HL-60/S4 treated with retinoic acid at 250 ng/mL for 4 days and 3 days (cell line): ENCODE results near the gene PRICKLE2.

Experiments used
- in situ Hi-C: fragments of 300-500 bp; cut with MboI; formaldehyde crosslinking; loops from 2 replicates; pipeline ENCODE4 v1.7.0; 2022; ENCODE audit warnings: low sequenced_read_pairs

PRICKLE2 gene

DNA sequence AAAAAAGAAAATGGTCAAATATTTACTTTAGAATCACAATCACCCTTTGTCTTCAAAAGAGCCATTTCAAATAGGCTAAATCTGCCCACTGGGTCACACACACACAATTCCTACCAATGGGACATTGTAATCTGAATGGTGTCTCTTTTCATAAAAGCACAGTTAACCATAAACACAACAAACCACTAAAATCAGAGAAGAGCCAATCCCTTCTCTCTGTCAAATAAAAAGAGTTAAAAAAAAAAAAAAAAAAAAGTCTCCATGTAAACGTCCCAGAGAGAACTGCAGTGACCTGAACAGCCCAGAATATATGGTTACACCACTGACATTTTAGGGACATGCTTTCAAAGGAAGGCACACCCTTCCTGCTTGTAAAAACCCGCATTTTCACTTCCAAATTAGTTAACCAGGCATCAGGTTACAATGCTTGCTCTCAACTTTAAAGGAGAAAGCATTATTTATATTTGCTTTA is 63.7 kb downstream of the PRICKLE2 start:
- in situ Hi-C loops, result no loop called here

DNA sequence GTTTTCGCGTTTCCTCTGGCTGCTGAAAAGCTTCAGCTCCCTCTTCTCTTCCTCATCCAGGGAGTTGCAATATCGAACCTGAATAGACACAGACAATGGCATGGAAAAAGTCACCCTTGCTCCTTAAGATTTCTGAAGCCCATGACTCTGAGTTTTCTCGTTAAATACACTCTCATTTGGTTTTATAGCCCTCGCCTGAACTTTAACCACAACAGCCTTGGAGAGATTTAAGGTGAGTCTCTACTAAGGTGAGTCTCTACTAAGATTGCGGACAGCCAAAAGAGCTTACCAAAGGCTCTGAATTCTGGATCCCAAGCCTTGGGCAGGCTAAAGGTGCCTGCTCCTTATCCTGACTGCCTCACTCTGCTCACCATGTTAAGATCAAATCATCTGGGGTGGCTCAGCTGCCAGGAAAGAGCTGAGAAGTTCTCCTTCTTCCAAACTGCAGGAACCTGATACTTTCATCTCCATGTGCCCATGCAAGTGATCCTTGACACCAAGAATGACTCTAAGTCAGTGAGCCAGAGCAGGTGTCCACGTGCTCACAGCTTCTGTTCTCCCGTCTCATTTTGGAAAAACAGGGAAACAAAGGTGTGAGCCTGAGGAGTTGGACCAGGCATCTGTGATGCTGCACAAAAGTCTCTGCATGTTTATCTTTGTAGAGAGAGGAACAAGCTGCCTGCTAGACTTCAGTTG is 65.1 kb downstream of the PRICKLE2 start:
- in situ Hi-C loops, result no loop called here

GRCh38 chr3:64158334-64158733 is 66.9 kb downstream of the PRICKLE2 start:
- in situ Hi-C loops, result no loop called here

GRCh38 chr3:64157150-64158035 is 67.9 kb downstream of the PRICKLE2 start:
- in situ Hi-C loops, result no loop called here

- in situ Hi-C loops, result no loop called here
Measured at GRCh38 chr3:64155328-64155727, 69.9 kb downstream of the PRICKLE2 start.

- in situ Hi-C loops, result no loop called here
Measured at GRCh38 chr3:64152676-64153466, 72.4 kb downstream of the PRICKLE2 start.

DNA sequence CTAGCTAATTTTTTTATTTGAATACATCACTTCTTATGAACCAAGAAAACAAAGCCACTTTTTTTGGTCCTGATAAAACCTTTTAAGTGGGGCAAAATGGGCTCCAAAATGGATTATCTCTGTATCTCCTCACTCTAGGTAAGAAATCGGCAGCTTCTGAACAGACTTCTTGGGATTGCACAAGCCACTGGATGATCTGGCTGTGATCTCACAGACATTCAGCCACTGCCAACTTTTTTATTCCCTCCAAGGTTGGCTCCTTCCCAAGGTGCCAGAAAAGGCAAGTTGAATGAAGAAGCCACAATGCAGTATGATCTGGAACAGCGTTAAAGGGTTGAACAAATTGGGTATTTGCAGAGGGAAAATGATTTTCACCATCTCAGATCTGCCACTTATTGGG is 73.2 kb downstream of the PRICKLE2 start:
- in situ Hi-C loops, result no loop called here

DNA sequence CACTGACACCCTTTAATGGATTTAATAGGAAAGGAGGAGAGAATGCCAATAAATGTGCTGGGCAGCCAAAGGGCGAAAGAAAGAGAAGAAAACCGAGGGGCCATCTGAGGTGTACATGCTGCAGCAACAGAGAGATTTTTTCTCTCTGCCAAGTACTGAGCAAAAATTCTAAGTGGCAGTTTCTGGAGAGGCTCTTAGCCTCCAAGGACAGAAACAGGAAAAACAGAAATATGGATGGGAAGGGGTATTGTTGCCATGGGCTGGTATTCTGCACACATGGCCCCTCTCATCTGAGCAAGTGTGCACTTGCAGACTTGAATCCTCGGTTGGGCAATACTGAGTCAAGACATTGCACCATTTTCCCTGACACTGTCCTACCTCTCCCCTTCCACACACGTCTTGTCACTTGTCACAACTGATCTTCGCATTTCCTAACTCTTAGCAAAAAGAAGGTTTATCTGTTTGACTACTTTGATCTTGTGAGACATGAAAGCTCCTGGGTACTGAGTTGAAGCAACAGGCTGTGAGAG is 73.9 kb downstream of the PRICKLE2 start:
- in situ Hi-C loops, result no loop called here

DNA sequence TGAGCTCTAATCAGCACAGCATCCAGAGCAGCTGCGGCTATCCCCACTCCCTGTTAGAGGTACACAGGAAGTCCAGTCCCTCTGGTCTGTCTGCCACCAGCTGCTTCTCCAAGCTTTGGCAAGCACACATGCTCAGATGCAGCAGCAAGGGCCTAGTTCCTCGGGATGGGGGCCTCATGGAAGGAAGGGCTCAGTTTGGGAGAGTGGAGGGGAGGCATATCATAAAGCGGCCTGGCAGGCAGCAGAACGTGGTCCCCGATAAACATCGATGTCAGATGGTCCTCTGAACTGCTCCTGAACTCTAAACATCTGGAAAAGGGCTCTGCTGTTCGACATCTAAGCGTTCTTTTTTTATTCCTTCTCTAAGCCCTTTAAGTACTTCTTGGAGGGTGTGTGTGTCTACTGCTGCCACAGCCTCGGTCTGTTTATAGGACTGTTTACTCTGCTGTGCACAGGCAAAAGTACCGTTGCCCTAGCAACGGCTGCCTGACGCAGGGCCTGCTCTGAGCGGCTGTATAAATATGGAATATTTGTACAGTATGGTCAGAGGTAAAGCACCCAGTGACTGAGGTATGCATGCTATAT is 74.6 kb downstream of the PRICKLE2 start:
- in situ Hi-C loops, result no loop called here

DNA sequence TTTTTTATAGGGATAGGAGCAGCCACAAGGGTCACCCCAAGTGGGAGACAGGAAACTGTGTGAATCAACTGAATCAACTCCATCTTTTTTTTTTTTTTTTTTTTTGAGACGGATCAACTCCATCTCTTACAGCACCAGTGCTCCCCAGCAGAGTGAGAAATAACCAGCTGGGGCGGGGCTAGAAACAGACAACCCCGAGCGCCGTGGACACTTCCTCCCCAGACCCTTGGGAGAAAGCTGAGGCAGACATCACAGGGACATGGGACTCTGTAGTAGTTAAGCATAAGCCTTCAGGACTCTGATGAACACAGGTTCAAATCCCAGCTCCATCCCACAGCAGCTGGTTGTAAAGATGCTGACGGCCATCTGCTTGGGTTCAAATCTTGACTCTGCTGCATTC is 75.4 kb downstream of the PRICKLE2 start:
- in situ Hi-C loops, result no loop called here

DNA sequence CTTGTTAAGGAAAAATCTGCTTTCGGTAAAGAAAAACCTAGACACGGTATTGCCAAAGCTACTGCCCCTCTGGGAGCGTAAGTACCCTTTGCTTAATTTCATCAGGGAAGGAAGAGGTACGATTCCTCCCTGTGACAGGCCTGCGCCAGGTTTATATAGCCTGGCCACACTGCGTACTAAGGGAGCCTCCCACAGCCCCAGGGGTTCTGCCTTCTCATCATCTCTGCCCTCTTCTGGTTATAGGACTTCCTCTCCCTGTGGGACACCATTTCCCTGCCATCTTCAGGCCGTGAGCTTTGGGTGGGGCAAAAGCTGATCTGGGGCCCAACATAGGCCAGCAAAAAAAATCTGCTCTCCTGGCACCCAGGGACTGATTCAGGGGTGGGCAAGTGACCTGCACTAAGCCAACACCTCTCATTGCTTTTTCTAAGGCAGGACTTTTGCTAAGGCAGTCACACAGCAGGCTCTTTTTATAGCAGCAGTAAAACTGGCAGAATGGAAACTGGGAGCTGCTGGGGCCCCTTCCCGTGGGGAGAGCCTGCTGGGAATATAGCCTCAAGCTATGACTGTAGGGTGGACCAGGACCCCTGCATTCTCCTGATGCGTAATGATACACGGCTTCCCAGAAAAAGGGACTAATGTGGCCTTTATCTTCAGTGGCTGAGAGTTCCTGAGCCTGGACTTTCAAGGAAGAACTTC is 76.2 kb downstream of the PRICKLE2 start:
- in situ Hi-C loops, result no loop called here

GRCh38 chr3:64147211-64147610 is 78.1 kb downstream of the PRICKLE2 start:
- in situ Hi-C loops, result no loop called here

GRCh38 chr3:64145438-64145837 is 79.8 kb downstream of the PRICKLE2 start:
- in situ Hi-C loops, result no loop called here

DNA sequence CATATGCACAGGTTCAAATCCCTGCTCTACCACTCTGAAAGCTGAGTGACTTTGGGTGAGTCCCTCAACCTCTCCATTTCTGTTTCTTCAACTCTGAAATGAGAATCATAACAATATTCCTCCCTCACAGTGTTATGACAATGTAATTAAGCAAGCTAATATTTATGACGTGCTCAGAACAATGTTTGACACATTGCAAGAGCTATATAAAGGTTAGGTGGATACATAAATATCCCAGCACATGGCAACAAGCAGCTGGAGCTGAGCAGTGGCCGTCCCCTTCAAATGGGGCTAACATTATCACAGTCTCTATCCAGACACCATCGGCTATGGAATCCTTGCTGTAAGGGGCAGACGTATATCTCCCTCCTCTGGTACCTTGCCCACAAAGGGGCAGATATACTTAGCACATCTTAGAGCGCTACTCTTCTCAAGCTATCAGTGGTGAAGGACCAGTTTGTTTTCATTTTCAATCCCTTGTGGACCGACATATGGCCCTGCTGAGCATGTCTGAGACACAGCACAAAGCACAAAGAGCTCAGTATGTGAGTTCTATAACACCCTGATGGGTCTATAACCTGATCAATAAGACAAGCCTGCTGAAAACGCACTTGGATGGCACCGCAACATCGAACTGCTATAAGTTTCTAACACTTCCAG is 80.9 kb downstream of the PRICKLE2 start:
- in situ Hi-C loops, result no loop called here

DNA sequence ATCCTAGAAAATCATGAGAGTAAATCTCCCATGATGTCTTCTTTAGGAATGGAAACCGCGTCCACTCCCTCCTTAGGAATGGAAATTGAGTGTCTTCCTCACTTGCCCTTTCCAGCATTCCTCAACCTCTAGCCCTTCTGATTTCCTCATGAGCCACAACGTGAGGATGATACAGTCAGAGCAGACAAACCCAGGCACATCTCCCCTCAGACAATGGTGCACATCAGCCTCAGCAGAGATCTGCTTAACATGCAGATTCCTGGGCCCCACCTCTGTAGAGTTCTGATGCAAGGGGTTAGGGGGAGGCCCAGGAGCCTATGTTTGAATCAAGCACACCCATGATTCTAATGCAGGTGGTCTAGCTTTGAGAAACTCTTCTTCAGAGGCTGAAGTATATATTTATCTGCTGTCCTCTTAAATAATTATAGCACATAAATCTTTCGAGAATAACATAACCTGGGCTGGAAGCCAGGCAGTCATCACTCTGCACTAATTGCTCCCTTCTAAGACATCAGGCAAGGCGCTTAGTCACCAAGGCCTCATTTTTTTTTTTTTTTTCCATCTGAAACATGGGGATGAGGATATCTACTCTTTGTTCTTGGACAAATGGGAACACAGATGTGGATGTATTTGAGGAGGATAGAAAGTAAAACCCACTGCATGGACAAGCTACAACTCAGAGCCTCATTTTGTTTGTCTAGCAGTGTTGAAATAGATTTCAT is 81.7 kb downstream of the PRICKLE2 start:
- in situ Hi-C loops, result no loop called here

DNA sequence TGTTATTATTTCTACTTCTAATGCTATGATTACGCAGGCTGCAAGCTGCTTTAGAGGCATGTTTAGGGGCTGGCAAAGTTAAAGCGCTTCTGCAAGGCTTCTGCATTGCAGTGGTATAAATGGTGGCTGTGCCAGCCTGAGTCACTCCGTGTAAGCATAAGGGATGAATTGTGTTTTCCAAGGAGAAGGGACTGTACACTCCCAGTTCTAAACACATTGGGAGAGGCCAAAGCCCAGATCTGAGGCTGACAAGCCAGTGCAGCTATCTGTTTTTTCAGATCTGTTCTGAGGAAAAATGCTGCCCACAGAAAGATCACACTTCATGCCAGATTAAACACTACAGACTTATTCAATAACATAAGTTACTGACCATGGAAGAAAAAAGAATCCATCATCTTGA is 83.8 kb downstream of the PRICKLE2 start:
- in situ Hi-C loops, result no loop called here

DNA sequence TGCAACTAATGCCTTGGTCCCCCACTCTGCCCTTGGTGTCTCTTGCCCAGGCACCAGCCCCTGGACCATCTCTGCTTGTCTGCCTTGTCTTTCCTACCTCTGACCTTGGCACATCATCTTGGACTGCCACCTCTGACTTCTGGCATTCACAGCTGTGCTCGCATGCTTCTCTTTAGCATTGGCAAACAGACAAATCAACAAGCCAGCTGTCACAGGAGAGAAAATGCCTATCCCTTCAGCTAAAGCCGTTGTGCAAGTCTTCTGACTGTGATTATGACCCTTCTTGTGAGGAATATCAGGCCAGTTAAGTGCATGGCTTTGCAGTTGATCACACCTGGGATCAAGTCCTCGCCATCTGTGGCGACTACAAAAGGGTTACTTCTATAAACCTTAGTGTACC is 84.6 kb downstream of the PRICKLE2 start:
- in situ Hi-C loops, result no loop called here

DNA sequence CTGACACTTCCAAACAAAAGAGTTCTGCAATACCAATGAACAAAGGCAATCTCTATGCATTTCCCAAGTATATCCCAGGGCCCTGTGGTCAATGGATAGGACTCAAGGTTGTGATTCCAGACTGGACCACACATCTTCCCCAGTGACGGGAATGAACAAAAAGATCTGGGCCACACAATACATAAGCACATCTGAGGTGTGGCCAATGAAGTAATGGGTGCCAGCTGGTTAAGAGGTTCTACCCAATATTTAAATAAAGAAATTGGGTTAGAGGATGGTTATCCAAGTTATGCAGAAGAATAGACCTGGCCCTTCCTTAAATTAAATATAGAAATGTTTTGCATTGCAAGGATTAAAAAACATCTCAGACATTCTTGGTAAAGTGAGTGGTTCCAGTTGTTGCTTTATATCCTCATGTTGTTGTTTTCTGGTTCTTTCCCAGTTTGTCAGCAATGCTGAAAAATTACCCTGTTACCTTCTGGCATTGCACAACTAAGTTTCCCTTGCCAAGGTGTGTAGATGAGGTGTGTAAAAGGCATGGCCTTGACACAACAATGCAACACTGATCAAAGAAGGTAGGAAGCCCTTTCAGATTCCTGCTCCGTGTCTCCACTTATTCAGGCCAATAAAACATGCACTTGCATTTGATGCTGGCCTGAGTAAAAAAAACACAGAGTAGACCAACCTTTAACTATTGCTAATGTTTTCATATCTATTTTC is 86.5 kb downstream of the PRICKLE2 start:
- in situ Hi-C loops, result no loop called here
